HUES6 (cell line): Measurements from ENCODE around the gene MROH2B.

ENCODE experiments used
- H3K27ac ChIP-seq: 2 replicates; pipeline ENCODE4 v1.7.0; 2013; ENCODE audit warnings: low read depth, mild to moderate bottlenecking, low read length, inconsistent platforms
- H3K27me3 ChIP-seq: 2 replicates; pipeline ENCODE4 v1.6.1; 2013; ENCODE audit warnings: low read length; ENCODE audit not compliant: control insufficient read depth, insufficient read depth
- H3K36me3 ChIP-seq: 2 replicates; pipeline ENCODE4 v1.6.1; 2013; ENCODE audit warnings: low read length; ENCODE audit not compliant: control insufficient read depth, insufficient read depth
- H3K4me1 ChIP-seq: 2 replicates; pipeline ENCODE4 v1.6.1; 2013; ENCODE audit warnings: low read length; ENCODE audit not compliant: control insufficient read depth, insufficient read depth
- H3K4me3 ChIP-seq: 2 replicates; pipeline ENCODE4 v1.5.1; 2013; ENCODE audit warnings: low read depth, low read length
- H3K9ac ChIP-seq: one replicate; pipeline ENCODE4 v1.6.1; 2013; ENCODE audit warnings: mild to moderate bottlenecking, low read length
- H3K9me3 ChIP-seq: 2 replicates; pipeline ENCODE4 v1.6.1; 2013; ENCODE audit warnings: low read depth, low read length; ENCODE audit not compliant: control insufficient read depth, insufficient read depth

MROH2B gene

DNA sequence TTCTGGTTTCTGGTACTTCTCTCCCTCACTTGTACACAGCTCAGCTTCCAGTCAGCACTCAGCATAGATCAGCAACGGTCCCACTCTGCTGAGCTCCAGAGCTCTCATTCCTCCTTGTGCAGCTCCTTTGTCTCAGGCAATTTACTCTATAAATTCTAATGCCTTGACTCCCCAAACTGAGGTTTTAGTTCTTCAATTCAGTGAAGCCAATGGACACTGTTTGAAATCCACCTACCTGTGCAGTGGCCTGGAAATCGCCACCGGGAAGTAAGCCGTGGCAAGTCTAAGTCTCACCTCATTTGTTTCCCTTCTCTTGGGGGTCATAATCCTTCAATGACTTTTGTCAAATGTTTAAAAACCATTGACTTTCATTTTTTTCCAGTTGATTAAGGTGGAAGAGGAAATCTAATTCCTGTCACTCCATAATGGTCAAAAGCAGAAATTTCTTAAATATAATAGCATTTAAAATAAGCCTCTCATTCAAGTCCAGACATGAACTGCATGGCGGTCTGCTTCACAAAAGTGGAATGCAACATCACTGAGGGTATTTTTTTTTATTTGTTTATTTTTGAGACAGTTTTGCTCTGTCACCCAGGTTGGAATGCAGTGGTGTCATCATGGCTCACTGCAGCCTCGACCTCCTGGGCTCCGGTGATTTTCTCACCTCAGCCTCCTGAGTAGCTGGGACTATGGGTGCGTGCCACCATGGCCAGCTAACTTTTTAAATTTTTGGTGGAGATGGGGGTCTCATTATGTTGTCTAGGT lies 82.2 kb downstream of the MROH2B start:
- no peak overlapping the region for H3K4me3 ChIP-seq
- peaks cover 13% of the 10 kb centered on the region for H3K9me3 ChIP-seq
- no peaks in the 10 kb centered on the region for H3K36me3 ChIP-seq
- no peak overlapping the region for H3K27ac ChIP-seq
- H3K27me3 ChIP-seq, result no peaks in the 10 kb centered on the region
- H3K9ac ChIP-seq, result no peak overlapping the region
- no peaks in the 10 kb centered on the region for H3K4me1 ChIP-seq

DNA sequence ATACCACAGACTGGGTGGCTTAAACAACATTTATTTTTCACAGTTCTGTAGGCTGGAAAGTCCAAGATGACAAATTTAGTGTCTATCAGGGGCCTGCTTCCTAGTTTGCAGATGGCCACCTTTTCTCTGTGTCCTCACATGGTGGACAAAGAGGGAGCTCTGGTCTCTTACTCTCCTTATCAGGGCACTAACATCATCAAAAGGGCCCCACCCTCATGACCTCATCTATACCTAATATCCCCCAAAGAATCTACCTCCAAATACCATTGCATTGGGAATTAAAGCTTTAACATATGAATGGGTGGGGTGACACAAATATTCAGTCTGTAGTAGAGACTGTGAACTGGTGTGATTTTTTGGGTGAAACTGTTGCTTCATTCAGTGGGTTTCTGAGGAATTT lies 83.8 kb downstream of the MROH2B start:
- H3K4me3 ChIP-seq, result no peak overlapping the region

DNA sequence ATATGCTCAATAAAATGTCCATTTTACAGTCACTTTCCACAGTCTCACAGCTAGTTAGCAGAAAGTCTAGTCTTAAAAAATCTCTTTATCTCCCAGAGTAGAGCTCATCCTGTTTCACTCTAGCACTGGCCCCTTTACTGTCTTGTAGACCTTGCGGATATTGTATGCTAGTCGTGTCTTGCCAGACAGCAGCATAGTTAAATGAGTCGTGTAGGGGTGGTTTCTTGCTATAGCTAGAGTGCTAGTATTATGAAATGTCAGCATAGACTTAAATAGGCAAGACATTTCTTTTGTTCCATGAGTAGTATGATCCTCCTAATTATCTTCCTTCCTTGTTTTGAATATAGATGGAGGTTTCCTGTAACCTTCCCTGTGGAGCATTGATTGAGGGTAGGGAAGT lies 84.5 kb downstream of the MROH2B start:
- Histone ChIP-seq H3K9me3 (peaks cover 8% of the 10 kb centered on the region; the same call in 1 of the 2 replicates), H3K4me1 (no peaks in the 10 kb centered on the region), H3K27ac (no peak overlapping the region), H3K4me3 (no peak overlapping the region), H3K36me3 (no peaks in the 10 kb centered on the region), H3K27me3 (no peaks in the 10 kb centered on the region), H3K9ac (no peak overlapping the region)

More for the DNA sequence above, 83.8 kb downstream of the MROH2B start:
- Histone ChIP-seq H3K9ac (no peak overlapping the region), H3K27me3 (no peaks in the 10 kb centered on the region), H3K27ac (no peak overlapping the region), H3K4me1 (no peaks in the 10 kb centered on the region), H3K36me3 (no peaks in the 10 kb centered on the region), H3K9me3 (peaks cover 8% of the 10 kb centered on the region; the same call in 1 of the 2 replicates)

DNA sequence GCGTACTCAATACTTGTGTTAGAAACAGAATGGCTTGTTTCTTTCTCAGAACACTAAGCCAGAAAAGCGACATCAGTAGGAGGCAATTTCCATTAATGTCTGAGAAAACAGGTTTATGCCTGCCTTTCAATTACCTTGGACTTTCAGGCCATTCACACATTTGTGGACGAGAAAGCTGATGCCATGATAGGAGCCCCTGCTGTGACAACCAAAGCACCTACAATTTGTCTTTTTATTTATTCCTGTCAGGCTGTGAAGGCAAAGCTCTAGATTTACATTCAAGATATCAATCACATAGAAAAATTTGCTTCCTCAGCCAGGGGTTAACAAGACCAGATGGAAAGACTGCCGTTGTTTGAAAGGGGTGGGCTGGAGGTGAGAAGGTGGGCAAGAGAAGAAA lies 85.6 kb downstream of the MROH2B start:
- Histone ChIP-seq H3K27me3 (no peaks in the 10 kb centered on the region), H3K9me3 (peaks cover 8% of the 10 kb centered on the region; the same call in 1 of the 2 replicates), H3K4me3 (no peak overlapping the region), H3K27ac (no peak overlapping the region), H3K4me1 (no peaks in the 10 kb centered on the region), H3K36me3 (no peaks in the 10 kb centered on the region), H3K9ac (no peak overlapping the region)

DNA sequence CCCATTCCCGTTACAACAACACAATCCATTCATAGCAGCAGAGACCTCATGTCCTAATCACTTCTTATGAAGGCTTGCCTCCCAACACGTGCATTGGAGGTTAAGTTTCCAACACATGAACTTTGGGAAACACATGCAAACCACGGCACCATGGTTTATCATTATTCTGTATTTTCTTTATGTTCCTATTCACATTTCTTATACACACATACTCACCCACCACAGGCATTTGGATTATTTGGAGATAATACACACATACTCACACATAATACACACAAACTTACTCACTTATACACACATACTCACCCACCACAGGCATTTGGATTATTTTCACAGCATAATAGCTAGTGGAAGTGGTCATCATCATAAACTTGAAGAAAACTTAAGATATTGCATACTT lies 86.3 kb downstream of the MROH2B start:
- no peaks in the 10 kb centered on the region for H3K4me1 ChIP-seq
- no peak overlapping the region for H3K9ac ChIP-seq
- no peaks in the 10 kb centered on the region for H3K27me3 ChIP-seq
- H3K9me3 ChIP-seq, result peaks cover 8% of the 10 kb centered on the region; the same call in 1 of the 2 replicates
- no peak overlapping the region for H3K4me3 ChIP-seq
- no peaks in the 10 kb centered on the region for H3K36me3 ChIP-seq
- H3K27ac ChIP-seq, result no peak overlapping the region

DNA sequence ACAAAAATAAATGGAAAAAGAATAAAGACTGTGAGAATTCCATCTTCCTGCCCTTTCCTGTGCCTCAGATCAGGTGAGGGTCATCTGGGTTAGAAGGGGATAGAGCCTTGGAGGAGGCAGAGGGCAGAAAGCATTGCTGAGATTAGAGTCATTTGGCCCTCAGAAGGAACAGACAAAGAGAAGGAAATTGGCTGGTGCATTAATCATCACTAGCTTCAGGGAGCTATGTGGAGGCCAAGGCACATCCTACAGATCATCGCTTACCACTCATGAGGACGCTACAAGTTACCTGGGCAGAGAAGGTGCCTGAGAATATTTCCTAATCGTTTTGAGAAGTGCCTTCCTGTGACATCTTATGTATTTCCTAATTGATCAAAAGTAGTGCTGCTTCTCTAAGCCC lies 87.4 kb downstream of the MROH2B start:
- H3K27me3 ChIP-seq, result no peaks in the 10 kb centered on the region
- H3K4me3 ChIP-seq, result no peak overlapping the region
- H3K36me3 ChIP-seq, result no peaks in the 10 kb centered on the region
- no peak overlapping the region for H3K9ac ChIP-seq
- H3K9me3 ChIP-seq, result peaks cover 8% of the 10 kb centered on the region; the same call in 1 of the 2 replicates
- H3K4me1 ChIP-seq, result no peaks in the 10 kb centered on the region
- no peak overlapping the region for H3K27ac ChIP-seq

DNA sequence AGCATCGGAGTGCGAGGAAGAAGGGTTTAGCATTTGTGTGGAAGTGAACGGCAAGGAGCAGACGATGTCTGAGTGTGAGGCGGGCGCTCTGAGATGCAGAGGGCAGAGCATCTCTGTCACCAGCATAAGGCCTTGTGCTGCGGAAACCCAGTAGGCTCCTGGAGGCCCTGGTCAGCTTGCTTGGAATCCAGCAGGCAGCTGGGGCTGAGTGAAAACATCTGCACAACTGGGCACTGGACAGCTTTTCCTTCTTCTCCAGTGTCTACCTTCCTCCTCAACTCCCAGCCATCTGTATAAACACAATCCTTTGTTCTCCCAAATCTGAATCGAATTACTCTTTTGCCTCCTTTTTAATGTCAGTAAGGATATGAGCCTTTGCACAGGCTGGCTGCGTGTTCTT lies 89.7 kb downstream of the MROH2B start:
- Histone ChIP-seq H3K36me3 (no peaks in the 10 kb centered on the region), H3K4me3 (no peak overlapping the region), H3K27me3 (no peaks in the 10 kb centered on the region), H3K27ac (no peak overlapping the region), H3K9ac (no peak overlapping the region), H3K4me1 (no peaks in the 10 kb centered on the region), H3K9me3 (no peaks in the 10 kb centered on the region)

DNA sequence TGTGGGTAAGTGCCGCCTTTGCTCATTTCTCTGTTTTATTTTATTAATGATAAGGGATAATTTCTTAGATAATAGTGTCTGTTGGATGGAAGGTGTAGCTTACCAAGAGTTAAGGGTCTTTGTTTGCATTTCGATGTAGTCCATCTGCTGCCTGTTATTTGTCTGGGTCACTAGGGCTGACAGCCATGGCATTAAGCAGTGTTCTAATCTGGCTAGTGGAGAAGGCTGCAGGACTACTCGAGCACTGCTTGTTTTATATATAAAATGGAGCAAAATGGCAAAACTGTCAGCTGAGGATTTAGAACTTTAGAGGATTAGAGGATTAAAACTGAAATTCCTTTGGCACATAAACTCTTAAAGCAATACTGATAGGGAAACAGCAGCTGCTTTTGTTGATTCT lies 94.3 kb downstream of the MROH2B start:
- H3K9ac ChIP-seq, result no peak overlapping the region
- no peaks in the 10 kb centered on the region for H3K27me3 ChIP-seq
- no peaks in the 10 kb centered on the region for H3K36me3 ChIP-seq
- no peak overlapping the region for H3K27ac ChIP-seq
- H3K9me3 ChIP-seq, result no peaks in the 10 kb centered on the region
- no peak overlapping the region for H3K4me3 ChIP-seq
- H3K4me1 ChIP-seq, result no peaks in the 10 kb centered on the region

DNA sequence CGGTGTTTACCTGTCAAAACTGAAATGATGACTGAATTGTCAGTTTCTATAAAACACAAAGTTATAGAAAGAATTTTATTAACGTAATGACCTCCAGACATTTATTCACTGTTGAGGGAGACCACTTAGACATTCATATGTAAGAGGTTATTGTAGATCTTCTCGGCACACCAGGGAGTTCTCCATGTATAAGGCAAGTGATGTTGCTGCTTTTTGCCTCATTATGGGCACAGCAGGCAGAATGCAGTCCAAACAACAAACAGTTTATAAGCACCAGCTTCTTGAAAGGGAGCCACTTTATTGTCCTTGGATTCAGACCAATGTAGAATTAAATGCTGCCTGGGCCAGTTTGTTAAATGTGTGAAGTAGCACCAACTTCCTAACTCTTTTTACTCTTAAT lies 95.1 kb downstream of the MROH2B start:
- H3K36me3 ChIP-seq, result no peaks in the 10 kb centered on the region
- no peaks in the 10 kb centered on the region for H3K9me3 ChIP-seq
- H3K4me3 ChIP-seq, result no peak overlapping the region
- no peak overlapping the region for H3K27ac ChIP-seq
- no peaks in the 10 kb centered on the region for H3K27me3 ChIP-seq
- no peak overlapping the region for H3K9ac ChIP-seq
- no peaks in the 10 kb centered on the region for H3K4me1 ChIP-seq

DNA sequence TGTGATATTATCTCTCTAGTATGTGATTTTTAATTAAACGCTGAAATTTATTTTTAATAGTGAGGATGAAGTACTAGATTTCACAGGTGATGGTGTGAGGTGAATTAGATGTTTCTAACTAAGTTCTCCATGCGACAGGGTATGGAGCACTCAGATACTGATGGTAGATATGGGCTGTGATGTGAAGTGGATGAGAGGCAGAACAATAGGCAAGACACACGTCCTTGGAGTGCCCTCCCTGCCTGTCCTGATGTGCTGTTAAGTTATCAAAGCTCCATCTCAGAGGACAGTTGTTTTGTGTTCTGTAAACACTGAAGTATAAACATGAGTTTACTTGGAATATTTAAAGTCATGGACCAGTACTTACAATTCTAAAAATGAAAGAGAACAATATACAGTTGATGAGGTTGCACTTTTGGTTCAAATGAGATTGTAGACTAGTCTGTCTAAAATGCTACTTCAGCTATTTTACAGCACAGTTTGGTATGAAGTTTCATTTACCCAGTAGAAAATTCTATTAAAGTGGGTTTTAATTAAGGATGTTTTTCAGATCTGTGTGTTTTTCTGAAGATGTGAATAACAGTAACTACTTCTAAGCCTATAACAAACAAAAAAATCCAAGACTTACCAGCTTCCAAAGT lies 97.7 kb downstream of the MROH2B start:
- Histone ChIP-seq H3K27me3 (no peaks in the 10 kb centered on the region), H3K9ac (no peak overlapping the region), H3K36me3 (no peaks in the 10 kb centered on the region), H3K4me1 (no peaks in the 10 kb centered on the region), H3K9me3 (no peaks in the 10 kb centered on the region), H3K4me3 (no peak overlapping the region), H3K27ac (no peak overlapping the region)

DNA sequence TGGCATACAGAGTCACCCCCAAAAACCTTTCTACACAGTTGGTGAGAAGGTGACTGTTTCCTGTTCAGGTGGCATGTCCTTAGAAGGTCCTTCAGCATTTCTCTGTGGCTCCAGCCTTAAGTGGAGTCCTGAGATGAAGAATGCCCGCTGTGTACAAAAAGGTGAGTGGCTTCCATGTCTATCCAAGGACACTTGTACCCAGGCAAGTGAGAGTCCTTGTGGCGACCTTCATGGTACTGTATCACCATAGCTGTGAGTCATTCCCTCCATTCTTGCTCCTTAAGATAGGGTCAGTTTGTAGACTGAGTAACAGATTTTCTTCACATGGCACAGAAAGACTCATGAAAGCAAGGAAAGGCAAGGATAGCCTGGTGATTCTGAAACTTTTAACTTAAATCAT lies 98.7 kb downstream of the MROH2B start:
- Histone ChIP-seq H3K27me3 (no peaks in the 10 kb centered on the region), H3K9ac (no peak overlapping the region), H3K4me3 (no peak overlapping the region), H3K27ac (no peak overlapping the region), H3K36me3 (no peaks in the 10 kb centered on the region), H3K4me1 (no peaks in the 10 kb centered on the region), H3K9me3 (no peaks in the 10 kb centered on the region)
